ENCODE data around the gene MGMT.

DNA sequence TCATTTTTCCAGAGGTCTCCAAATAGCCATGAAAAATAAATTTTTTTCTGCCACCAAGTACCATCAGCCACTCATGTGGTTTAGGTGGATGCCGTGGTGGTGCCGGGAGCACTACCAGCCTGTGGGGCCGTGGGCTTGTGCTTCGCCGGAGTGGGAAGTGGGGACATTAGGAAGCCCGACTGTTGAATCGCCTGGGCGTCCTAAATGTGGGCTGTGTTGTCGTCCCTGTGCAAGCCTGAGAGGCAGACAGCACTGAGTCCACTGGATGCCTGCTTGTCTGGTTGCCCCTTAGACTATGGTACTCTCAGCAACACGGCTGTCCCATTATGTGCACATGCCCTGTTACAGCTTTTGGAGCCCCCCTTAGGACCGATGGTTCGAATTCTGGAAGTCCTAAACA lies 59.9 kb downstream of the MGMT start:
- TF ChIP-seq, protein P1, sequence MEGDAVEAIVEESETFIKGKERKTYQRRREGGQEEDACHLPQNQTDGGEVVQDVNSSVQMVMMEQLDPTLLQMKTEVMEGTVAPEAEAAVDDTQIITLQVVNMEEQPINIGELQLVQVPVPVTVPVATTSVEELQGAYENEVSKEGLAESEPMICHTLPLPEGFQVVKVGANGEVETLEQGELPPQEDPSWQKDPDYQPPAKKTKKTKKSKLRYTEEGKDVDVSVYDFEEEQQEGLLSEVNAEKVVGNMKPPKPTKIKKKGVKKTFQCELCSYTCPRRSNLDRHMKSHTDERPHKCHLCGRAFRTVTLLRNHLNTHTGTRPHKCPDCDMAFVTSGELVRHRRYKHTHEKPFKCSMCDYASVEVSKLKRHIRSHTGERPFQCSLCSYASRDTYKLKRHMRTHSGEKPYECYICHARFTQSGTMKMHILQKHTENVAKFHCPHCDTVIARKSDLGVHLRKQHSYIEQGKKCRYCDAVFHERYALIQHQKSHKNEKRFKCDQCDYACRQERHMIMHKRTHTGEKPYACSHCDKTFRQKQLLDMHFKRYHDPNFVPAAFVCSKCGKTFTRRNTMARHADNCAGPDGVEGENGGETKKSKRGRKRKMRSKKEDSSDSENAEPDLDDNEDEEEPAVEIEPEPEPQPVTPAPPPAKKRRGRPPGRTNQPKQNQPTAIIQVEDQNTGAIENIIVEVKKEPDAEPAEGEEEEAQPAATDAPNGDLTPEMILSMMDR (IDR thresholded peaks at IDR 0.05), result no peak
- no peak for TF ChIP-seq POLR2A (IDR thresholded peaks at IDR 0.05)
